Testis (tissue), 3 donors: ENCODE measurements around the gene ALDH3B2. TPM values are rescaled to one million over a fixed set of nuclear protein-coding genes. Genes with fewer than 3 reads are reported as not detected.

Experiments used
- DNase-seq: peaks from one replicate; pipeline ENCODE4 v3.0.0-alpha.2; 2019
- H3K27ac ChIP-seq, 2 donors: fragments of 200-600 bp; sonication (generic); one replicate each; pipeline ENCODE4 v1.5.1; 2019
- H3K27me3 ChIP-seq: fragments of 200-600 bp; sonication (generic); one replicate; pipeline ENCODE4 v1.5.1; 2019
- H3K36me3 ChIP-seq: fragments of 200-600 bp; sonication (generic); one replicate; pipeline ENCODE4 v1.5.1; 2017; ENCODE audit warnings: low read depth; ENCODE audit errors: missing control alignments
- H3K4me1 ChIP-seq: fragments of 200-600 bp; sonication (generic); one replicate; pipeline ENCODE4 v1.5.1; 2019
- H3K4me3 ChIP-seq, 2 donors: fragments of 200-600 bp; sonication (generic); one replicate each; pipeline ENCODE4 v1.5.1; 2017 to 2019
- H3K9me3 ChIP-seq: fragments of 200-600 bp; sonication (generic); one replicate; pipeline ENCODE4 v1.5.1; 2017
- POLR2A ChIP-seq: fragments of 450-650 bp; IDR thresholded peaks from one replicate; pipeline ENCODE4 v1.6.1; 2017; ENCODE audit warnings: antibody characterized with exemption, mild to moderate bottlenecking, moderate library complexity
- WGBS, 2 donors: methylation state at CpG; one replicate each; pipeline ENCODE4 v1.1.5; 2018; 5-methylcytosine and 5-hydroxymethylcytosine counted together
- intact Hi-C: fragments of 100-400 bp; cut with DNase I; formaldehyde crosslinking; loops from one replicate; pipeline ENCODE4 v1.15.1; 2023; ENCODE audit warnings: low total_unique reads
- polyA plus RNA-seq: library from polyadenylated mRNA; stranded (reverse); fragments of 350-450 nt; fragmentation: Illumina TruSeq; extraction: RNeasy Lipid Tissue Mini Kit (QIAGEN cat#74804); gene quantifications from one replicate; pipeline ENCODE4 v1.2.3, GENCODE V29; 2014; ENCODE audit warnings: low read depth, low replicate concordance; ENCODE audit not compliant: insufficient read depth
- total RNA-seq, 2 donors: library from RNA; depleted of rRNA; stranded (reverse); fragments of >200 nt; gene quantifications; one replicate each; pipeline ENCODE4 v1.2.3, GENCODE V29; 2016
- TF ChIP-seq, protein P1 (sequence below), 3 experiments: fragments of 450-650 bp in 2 of 3; fragments of 200-600 bp in 1 of 3; sonication (generic) in 1 of 3; IDR thresholded peaks; one replicate each; pipeline ENCODE4 v1.5.1; 2016 to 2019; ENCODE audit warnings: antibody characterized with exemption in 3 of 3, mild to moderate bottlenecking in 2 of 3, moderate library complexity in 1 of 3

The ALDH3B2 gene
- total and polyA plus RNA-seq, 3 donors from 2014 or later: 0.19 TPM; not detected in 2

DNA sequence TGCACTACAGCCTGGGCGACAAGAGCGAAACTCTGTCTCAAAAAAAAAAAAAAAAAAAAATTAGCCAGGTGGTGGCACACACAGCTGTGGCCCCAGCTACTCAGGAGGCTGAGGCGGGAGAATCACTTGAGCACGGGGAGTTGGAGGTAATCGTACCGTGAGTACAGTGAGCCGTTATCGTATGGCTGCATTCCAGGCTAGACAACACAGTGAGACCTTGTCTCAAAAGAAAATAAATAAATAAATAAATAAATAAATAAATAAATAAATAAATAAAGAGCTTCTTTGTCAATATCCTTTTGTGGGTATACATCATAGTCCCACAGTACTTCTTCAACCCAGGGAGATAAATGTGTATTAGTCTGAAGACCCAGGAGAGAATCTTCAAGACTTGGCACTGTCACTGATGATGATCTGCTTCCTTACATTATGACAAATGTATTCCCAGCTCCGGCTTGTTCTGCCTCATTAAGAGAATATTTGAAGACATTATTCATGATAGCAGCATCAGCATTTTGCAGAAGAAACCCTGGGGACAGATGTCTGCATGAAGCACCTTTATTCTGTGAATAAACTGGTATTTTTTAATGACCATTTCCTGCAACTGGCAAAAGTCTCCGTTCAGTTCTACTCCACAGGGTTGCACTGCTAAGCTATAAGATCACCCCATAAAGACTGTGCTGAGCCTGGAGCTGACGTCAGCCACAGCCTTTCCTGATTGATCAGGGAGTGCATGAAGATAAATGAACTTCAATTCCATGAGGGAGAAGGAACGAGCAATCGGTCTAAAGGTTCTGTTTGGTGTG lies 22.2 kb downstream of the ALDH3B2 start:
- no peaks in the 10 kb centered on the region for H3K4me1 ChIP-seq
- no peak overlapping the region for H3K4me3 ChIP-seq
- H3K27me3 ChIP-seq: no peaks in the 10 kb centered on the region
- WGBS, 2 donors: 39 to 41% methylated on average over 12 to 13 of the region's 13 CpGs
- DNase-seq: no peak
- intact Hi-C loops: no loop called here
- no peak overlapping the region for H3K27ac ChIP-seq
- no peaks in the 10 kb centered on the region for H3K9me3 ChIP-seq
- no peaks in the 10 kb centered on the region for H3K36me3 ChIP-seq
- TF ChIP-seq, protein P1, sequence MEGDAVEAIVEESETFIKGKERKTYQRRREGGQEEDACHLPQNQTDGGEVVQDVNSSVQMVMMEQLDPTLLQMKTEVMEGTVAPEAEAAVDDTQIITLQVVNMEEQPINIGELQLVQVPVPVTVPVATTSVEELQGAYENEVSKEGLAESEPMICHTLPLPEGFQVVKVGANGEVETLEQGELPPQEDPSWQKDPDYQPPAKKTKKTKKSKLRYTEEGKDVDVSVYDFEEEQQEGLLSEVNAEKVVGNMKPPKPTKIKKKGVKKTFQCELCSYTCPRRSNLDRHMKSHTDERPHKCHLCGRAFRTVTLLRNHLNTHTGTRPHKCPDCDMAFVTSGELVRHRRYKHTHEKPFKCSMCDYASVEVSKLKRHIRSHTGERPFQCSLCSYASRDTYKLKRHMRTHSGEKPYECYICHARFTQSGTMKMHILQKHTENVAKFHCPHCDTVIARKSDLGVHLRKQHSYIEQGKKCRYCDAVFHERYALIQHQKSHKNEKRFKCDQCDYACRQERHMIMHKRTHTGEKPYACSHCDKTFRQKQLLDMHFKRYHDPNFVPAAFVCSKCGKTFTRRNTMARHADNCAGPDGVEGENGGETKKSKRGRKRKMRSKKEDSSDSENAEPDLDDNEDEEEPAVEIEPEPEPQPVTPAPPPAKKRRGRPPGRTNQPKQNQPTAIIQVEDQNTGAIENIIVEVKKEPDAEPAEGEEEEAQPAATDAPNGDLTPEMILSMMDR (IDR thresholded peaks at IDR 0.05): no peak

DNA sequence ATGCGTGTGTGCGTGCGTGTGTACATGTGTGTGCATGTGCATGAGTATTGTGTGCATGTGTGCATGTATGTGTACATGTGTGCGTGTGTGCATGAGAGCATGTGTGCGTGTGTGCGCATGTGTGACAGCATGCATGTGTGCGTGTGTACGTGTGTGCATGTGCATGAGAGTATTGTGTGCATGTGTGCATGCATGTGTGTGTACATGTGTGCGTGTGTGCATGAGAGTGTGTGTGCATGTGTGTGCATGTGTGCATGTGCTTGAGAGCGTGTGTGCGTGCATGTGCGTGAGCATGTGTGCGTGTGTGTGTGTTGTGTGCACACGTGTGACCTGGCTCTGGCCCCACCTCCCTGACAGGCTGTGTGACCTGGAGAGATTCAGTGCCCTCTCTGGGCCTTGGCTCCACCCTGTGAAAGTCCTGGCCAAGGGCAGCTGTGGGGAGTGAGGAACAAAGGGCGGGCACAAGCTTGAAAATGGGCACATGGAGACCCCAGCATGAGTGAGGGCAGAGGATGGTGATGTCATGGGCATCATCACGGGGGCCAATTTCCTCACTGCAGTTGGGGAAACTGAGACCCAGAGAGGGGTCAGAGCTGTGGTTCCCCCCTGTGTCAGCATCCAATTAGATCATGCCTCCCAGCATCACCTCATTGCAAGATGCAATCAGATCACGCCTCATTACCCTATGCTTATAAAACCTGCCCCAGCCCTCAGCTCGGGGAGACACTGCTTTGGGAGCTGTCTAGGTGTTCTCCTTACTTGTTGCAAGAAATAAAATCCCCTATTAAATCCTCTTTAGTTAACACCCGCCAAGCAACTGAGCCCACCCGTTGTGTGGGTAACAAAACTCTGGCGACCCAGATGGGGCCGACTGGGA lies 24.6 kb downstream of the ALDH3B2 start:
- peak overlapping the region; percentile 7 to 42 for H3K4me3 ChIP-seq
- DNase-seq: no peak
- H3K27ac ChIP-seq: no peak overlapping the region
- no peaks in the 10 kb centered on the region for H3K4me1 ChIP-seq
- 69 to 71% methylated on average over 20 to 22 of the region's 22 CpGs for WGBS, 2 donors
- no peaks in the 10 kb centered on the region for H3K36me3 ChIP-seq
- intact Hi-C loops: no loop called here
- TF ChIP-seq, protein P1 (IDR thresholded peaks at IDR 0.05): no peak
- TF ChIP-seq POLR2A: no peak
- H3K27me3 ChIP-seq: no peaks in the 10 kb centered on the region
- H3K9me3 ChIP-seq: no peaks in the 10 kb centered on the region

DNA sequence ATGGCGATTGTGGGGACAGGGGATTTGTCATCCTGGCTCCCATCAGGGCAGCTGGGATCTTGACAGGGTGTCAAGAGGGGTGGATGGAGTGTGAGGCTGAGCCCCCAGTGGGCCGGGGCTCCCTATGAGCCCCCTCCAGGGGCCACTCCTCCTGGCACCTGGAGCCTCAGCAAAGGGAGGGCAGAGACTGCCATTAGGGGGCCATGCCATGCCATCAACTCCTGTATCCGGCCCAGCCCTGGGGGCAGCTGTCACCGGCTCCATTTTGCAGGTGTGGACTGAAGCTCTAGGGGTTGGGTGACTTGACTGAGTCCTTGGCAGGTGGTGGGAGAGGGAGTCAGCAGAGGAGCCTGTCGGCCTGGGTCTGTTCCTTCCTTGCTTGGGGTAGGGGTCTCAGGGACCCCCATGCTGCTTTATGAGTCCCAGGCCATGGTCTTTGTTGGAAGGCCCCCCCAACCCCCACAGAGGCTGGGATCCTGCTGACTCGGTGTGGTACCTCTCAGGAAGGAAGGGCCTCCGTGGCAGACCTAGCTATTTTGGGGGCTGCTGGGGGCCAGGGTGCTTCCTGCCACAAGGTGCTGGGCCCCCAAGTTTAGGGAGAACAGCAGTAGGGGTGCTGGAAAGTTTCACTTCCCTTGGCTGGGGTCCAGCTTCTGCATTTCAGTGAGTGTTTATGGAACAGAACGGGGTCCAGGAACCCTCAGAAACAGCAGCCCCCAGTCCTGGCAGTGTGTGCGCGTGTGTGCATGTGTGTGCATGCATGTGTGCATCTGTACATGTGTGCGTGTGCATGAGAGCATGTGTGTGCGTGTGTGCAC lies 25.4 kb downstream of the ALDH3B2 start:
- H3K27me3 ChIP-seq: no peaks in the 10 kb centered on the region
- no peak overlapping the region for H3K4me3 ChIP-seq
- WGBS, 2 donors: 69 to 81% methylated on average over 8 to 12 of the region's 12 CpGs
- intact Hi-C loops: no loop called here
- no peak for DNase-seq
- no peaks in the 10 kb centered on the region for H3K36me3 ChIP-seq
- H3K9me3 ChIP-seq: no peaks in the 10 kb centered on the region
- TF ChIP-seq POLR2A: no peak
- TF ChIP-seq, protein P1 (IDR thresholded peaks at IDR 0.05): no peak
- H3K4me1 ChIP-seq: no peaks in the 10 kb centered on the region
- H3K27ac ChIP-seq: no peak overlapping the region

DNA sequence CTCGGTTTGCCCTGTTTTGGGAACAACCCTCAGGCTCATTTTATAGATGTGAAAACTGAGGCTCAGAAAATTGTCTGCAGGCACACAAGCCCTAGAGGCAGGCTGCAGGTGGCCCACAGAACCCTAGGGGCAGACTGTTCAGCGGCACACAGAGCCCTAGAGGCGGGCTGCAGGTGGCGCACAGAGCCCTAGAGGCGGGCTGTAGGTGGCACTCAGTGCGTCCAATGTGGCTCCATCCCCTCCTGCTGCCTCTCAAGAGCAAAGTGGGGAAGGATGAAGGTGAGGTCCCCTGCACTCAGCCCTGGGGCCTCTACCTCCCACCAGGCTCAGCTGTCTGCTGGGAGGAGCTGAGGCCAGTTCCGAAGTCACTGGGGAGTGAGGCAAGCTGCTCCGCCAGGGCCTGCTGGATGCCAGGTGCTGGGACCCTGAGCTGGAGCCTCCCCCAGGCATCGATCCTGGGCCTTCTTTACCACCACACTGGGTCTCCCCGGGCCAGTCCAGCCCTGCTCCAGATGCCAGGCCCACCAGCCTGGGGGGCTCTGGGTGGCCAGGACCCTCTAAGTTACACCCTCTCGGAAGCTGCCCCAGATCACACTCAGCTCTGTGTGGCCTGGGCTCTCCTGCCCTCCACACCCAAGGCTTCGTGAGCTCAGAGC lies 26.2 kb downstream of the ALDH3B2 start:
- no peaks in the 10 kb centered on the region for H3K4me1 ChIP-seq
- DNase-seq: no peak
- intact Hi-C loops: no loop called here
- no peaks in the 10 kb centered on the region for H3K9me3 ChIP-seq
- TF ChIP-seq, protein P1 (IDR thresholded peaks at IDR 0.05): no peak
- no peak for TF ChIP-seq POLR2A
- H3K27ac ChIP-seq: no peak overlapping the region
- no peaks in the 10 kb centered on the region for H3K27me3 ChIP-seq
- H3K4me3 ChIP-seq: no peak overlapping the region
- H3K36me3 ChIP-seq: no peaks in the 10 kb centered on the region
- 73 to 78% methylated on average over 4 to 12 of the region's 12 CpGs for WGBS, 2 donors
